ENCODE measurements around the gene SLC9A9. TPM values are rescaled to one million over a fixed set of nuclear protein-coding genes. Genes with fewer than 3 reads are reported as not detected.

SLC9A9 gene
- total RNA-seq, 4 donors from 2014 or later: 12.8 to 63.8 (median 33.3) TPM

DNA sequence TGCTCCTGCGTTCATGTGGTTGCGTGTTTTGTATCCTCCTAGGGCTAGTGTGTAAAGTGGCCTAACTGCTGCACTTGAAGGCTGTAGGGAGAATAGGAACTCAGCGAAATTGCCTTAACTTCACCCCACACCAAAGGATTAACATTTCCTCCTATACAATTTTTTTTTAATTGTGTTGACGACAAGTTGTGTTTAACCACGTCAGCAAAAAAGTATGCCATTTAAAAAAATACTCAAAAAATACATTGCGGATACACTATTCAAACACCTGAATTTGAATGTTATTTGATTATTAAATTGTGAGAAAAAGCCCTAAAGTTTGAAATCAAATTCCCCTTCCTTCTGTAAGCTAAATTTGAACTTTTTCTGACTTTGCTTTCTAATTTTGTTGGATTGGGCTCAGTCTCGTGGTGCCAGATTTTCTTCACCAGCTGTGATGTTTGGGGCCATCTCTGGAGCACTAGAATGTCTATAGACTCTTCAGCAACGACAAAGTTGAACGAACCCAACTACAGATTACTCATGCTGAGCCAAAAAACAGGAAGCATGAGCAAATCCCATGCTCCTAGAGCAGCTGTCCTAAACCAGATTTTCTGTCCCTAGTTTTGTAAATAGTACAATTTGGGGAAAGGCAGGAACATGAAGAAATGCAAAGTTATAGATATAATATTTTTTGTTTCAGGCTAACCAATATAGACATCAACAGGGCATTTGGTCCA lies 8.1 kb upstream of the SLC9A9 start:
- TF ChIP-seq, protein P1, sequence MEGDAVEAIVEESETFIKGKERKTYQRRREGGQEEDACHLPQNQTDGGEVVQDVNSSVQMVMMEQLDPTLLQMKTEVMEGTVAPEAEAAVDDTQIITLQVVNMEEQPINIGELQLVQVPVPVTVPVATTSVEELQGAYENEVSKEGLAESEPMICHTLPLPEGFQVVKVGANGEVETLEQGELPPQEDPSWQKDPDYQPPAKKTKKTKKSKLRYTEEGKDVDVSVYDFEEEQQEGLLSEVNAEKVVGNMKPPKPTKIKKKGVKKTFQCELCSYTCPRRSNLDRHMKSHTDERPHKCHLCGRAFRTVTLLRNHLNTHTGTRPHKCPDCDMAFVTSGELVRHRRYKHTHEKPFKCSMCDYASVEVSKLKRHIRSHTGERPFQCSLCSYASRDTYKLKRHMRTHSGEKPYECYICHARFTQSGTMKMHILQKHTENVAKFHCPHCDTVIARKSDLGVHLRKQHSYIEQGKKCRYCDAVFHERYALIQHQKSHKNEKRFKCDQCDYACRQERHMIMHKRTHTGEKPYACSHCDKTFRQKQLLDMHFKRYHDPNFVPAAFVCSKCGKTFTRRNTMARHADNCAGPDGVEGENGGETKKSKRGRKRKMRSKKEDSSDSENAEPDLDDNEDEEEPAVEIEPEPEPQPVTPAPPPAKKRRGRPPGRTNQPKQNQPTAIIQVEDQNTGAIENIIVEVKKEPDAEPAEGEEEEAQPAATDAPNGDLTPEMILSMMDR (IDR thresholded peaks at IDR 0.05): no peak
- H3K4me1 ChIP-seq: no peaks in the 10 kb centered on the region
- H3K9me3 ChIP-seq: no peaks in the 10 kb centered on the region
- intact Hi-C loops (cut with DNase I; ENCODE audit: low total_unique reads): no loop called here
- DNase-seq: no peak
- H3K4me3 ChIP-seq: no peak overlapping the region
- H3K36me3 ChIP-seq: no peaks in the 10 kb centered on the region
- no peak overlapping the region for H3K27ac ChIP-seq
- no peaks in the 10 kb centered on the region for H3K27me3 ChIP-seq

- H3K27ac ChIP-seq: no peak overlapping the region
- H3K9me3 ChIP-seq: no peaks in the 10 kb centered on the region
- no peak overlapping the region for H3K4me3 ChIP-seq
- H3K4me1 ChIP-seq: no peaks in the 10 kb centered on the region
- H3K27me3 ChIP-seq: no peaks in the 10 kb centered on the region
- DNase-seq: no peak
- intact Hi-C loops (cut with DNase I; ENCODE audit: low total_unique reads): no loop called here
- no peaks in the 10 kb centered on the region for H3K36me3 ChIP-seq
- TF ChIP-seq, protein P1 (IDR thresholded peaks at IDR 0.05): no peak
- no peak for TF ChIP-seq POLR2A (IDR thresholded peaks at IDR 0.05)
Measured at GRCh38 chr3:143855183-143855582, 6.9 kb upstream of the SLC9A9 start.

GRCh38 chr3:143851331-143852017 lies 3.2 kb upstream of the SLC9A9 start:
- intact Hi-C loops (cut with DNase I; ENCODE audit: low total_unique reads): no loop called here
- DNase-seq: no peak
- Histone ChIP-seq H3K4me1 (no peaks in the 10 kb centered on the region), H3K27ac (no peak overlapping the region), H3K4me3 (no peak overlapping the region), H3K36me3 (no peaks in the 10 kb centered on the region), H3K9me3 (no peaks in the 10 kb centered on the region), H3K27me3 (no peaks in the 10 kb centered on the region)
- TF ChIP-seq POLR2A (IDR thresholded peaks at IDR 0.05): no peak

DNA sequence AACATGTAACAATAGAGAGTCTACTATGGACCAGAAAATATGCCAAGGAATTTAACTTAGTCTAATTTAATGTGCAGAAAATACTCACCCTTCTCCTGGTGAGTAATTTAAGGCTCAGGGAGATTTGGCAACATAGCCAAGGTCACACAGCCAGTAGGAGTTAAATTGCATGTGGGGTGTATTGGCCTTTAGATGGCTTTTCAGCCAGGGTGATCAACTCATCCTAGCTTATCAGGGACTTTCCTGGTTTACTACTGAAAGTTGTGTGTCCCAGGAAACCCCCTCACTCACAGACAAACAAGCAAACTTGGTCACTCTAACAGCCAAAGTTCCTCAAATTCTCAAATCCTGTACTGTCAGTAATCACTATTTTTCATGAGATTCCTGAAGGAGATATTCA lies 2.6 kb upstream of the SLC9A9 start:
- no peaks in the 10 kb centered on the region for H3K27me3 ChIP-seq
- H3K36me3 ChIP-seq: no peaks in the 10 kb centered on the region
- DNase-seq: no peak
- no peaks in the 10 kb centered on the region for H3K9me3 ChIP-seq
- H3K4me3 ChIP-seq: no peak overlapping the region
- intact Hi-C loops (cut with DNase I; ENCODE audit: low total_unique reads): no loop called here
- no peak overlapping the region for H3K27ac ChIP-seq
- TF ChIP-seq, protein P1 (IDR thresholded peaks at IDR 0.05): no peak
- TF ChIP-seq POLR2A (IDR thresholded peaks at IDR 0.05): no peak
- no peaks in the 10 kb centered on the region for H3K4me1 ChIP-seq

- no peak for DNase-seq
- Histone ChIP-seq H3K4me3 (no peak overlapping the region), H3K4me1 (no peaks in the 10 kb centered on the region), H3K36me3 (no peaks in the 10 kb centered on the region), H3K9me3 (no peaks in the 10 kb centered on the region), H3K27ac (no peak overlapping the region), H3K27me3 (no peaks in the 10 kb centered on the region)
- intact Hi-C loops (cut with DNase I; ENCODE audit: low total_unique reads): no loop called here
- TF ChIP-seq POLR2A (IDR thresholded peaks at IDR 0.05): no peak
- TF ChIP-seq, protein P1 (IDR thresholded peaks at IDR 0.05): no peak
Measured at GRCh38 chr3:143849854-143850549, 1.7 kb upstream of the SLC9A9 start.

All from uterus (tissue), 4 donors.